Kidney glomerular epithelial cell (primary cell): Measurements from ENCODE around the gene SRPRA.

ENCODE experiments used
- DNase-seq: peaks from one replicate; lab custom pipeline; 2025; lab: John Stamatoyannopoulos, UW

SRPRA gene

DNA sequence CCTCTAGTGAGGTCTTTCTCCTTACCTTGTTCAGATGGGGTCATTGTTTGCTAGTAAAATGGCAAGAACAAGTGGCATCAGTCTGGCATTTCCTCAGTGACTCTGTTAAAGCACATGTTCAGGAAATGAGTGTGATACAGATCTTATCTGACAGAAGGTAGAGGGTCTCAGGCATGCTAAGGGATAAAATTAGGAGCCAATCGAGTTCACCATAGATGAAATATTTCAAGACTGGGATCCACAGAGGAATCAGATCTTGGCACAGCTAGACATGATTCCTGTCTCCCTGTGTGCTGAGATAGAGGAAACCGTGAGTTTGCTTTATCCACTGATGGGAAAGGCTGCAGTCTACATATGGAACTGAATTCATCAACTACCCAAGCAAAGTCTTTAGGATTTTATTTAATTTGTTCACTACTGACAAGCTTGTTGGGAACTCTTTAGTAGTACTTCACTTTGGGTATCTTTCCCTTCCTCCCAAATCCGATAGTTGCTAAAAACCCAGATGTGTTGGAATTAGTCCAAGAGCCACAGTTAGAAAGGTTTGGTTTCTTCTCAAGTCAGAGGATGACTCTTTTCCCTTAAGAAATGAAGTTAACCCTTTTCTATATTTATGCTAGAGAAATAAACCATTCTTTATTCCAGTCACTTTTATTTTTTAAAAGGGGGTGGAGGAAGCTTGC lies 38.7 kb downstream of the SRPRA start:
- DNase-seq = no peak

GRCh38 chr11:126226334-126227084 lies 42.2 kb downstream of the SRPRA start:
- no peak for DNase-seq

DNA sequence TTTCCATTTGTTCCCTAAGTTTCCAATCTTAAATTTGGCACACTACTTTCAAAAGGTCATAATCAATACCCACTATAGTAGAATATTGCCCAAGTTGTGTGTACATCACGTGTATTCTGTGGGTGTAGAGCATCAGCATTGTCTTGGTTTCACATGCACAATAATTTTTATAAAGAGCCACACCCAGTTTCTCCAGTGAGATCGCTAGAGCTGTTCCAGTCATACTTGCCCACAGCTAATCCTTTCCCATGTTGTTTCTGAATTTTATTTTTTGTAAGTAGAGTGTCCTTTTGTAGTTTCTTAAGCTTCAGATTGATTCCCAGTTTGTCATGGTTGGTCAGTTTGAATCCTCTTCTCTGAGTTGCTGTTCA lies 43.4 kb downstream of the SRPRA start:
- DNase-seq = no peak

- DNase-seq = no peak
Observed at GRCh38 chr11:126224647-126225294, 43.9 kb downstream of the SRPRA start.

DNA sequence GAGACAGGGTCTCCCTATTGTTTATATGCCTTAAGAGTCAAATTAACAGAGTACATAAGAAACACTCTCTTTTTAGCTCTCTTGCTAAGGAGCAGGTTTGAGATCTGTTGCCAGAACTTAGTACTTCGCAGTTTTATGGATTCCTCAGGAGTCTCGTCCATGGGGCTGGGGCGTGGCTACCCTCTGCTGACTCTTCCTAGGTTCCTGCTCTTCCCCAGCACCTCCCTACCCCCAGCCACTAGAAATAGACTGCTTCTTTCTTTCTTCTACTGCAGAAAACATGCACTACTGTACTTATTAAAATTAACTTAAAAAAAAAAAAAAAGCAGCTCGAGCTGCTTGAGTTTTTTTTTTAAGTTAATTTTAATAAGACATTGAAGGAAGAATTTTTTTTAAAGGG lies 49.1 kb downstream of the SRPRA start:
- DNase-seq = no peak

- DNase-seq = no peak
Observed at GRCh38 chr11:126217491-126217890, 51.2 kb downstream of the SRPRA start.

DNA sequence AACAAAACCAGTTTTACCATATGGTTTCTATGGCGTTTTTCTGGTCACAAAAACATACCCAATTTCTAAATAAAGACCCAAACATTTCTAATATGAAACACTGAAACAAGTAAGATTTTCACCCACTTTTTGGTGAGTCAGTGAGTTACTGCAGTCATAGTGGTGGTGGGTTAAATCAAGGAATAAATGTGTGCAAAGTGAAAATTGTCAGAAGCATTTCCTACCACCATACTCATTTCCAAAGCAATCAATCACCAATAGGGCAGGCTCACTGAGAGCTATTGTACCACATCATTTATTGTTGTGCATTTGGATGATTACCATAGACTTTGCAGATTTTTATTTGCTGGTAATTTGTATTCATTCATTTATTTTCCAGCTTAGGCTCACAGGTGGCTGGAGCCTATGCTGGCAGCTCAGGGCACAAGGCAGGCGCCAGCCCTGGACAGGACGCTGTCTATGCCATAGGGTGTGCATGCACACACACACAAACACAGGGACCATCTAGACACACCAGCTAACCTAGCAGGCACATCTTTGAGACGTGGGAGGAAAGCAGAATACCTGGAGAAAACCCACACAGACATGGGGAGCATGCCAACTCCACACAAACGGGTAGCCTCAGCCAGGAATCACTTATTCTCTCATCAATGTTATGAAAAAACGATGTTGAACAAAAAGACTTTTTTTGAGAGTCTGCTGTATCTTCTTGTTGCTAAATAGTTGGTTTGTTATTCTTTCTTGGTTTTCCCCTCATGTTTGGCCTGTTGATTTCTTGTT lies 52.0 kb downstream of the SRPRA start:
- no peak for DNase-seq

DNA sequence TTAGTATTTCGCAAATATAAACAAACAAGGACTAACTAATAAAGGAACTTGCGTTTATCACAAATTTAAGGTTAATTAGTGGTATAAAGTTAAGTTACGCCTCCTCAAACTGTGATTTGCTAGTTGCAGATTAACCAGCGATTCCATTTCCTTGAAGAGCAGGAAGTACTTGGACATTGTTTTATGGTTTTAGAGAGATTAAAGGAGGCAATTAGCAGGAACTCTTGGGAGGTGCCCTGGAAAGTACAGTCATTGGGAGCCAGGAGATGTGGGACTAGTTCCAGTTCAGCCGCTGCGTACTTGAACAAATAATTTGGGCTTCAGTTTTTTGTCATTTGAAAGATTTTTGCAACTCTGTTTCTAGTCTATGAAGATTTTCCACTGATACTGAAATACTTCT lies 53.9 kb downstream of the SRPRA start:
- DNase-seq = peak; percentile 28

DNA sequence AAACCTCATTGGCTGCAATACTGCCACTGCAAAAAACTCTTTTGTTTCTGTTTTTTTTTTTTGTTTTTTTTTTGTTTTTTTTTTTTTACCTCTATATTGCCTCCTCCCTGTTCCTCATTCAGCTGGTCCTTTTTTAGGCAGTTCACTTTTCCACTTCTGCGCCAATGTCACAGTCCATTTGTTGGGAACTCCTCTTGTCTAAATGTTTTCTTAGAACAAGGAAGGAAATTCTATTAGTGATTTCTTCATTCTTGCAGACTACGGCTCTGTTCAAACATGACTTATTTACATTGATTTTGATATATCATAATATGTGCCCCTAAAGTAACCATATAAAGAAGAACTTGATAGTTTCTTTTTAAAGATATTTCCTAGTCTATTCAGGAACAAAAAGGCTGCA lies 54.3 kb downstream of the SRPRA start:
- no peak for DNase-seq
